ENCODE measurements around the gene NEK6. TPM values are rescaled to one million over a fixed set of nuclear protein-coding genes. Genes with fewer than 3 reads are reported as not detected.

NEK6 gene
- total and polyA plus RNA-seq, 9 of the 15 experiments (the other 6 are each of a cell fraction or from before 2014, with no cell fraction given) = 3.1 to 19.0 (median 8.4) TPM

DNA sequence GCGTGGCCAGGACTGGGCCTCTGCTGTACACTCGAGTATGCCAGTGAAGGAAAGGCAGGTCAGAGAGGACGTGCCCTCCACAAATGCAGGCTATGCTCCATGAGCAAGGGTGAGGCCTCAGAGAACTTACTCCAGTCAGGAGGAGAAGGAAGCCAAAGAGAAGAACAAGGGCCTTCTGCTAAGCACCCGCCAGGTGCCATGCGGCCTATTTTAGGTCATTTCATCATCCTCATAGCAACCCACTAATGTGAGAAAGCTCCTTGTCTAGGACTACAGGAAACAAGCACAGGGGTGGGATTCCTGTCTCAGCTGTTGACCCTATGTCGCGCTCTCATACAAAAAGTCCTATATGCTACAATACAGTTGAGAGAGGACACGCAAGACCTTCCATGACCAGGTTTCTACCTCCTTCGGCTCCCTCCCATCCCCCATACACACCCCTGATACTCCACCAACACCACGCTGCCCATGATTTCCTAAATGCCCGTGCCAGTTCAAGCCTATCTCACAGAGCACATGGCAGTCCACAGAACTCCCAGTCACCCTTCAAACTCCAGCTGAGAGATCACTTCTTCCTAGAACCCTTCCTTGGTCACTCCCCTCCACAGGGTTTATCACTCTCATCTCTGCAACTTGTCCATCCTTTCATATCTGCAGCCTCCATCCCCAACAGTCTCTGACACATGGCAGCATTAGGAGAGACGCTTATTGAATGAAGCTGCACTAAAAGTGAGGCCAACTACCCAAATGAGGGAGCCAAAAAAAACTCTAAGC, 130.7 kb downstream of the NEK6 start (continued):
- TF ChIP-seq RCOR1 (IDR thresholded peaks at IDR 0.05; ENCODE audit: borderline replicate concordance in 1 of 2, low read depth in 2 of 2, low read length in 2 of 2) (peak; percentile 16 to 96; a peak in 3 of 4 replicates), HNRNPUL1 (IDR thresholded peaks at IDR 0.05; ENCODE audit: low read length) (no peak), RREB1 (CRISPR knock-in tag; IDR thresholded peaks at IDR 0.05) (0 out of 2 replicates have a peak, but pooled peaks have one; percentile 62), MTF1 (CRISPR knock-in tag; IDR thresholded peaks at IDR 0.05; ENCODE audit: borderline replicate concordance) (no peak), TFE3 (CRISPR knock-in tag; IDR thresholded peaks at IDR 0.05) (no peak), SMAD4 (CRISPR knock-in tag; conservative IDR thresholded peaks at IDR 0.05) (peak; percentile 69), GATAD2A (IDR thresholded peaks at IDR 0.05) (peak; percentile 21; the same call in 1 of the 2 replicates), MTA2 (IDR thresholded peaks at IDR 0.05; ENCODE audit: low read depth) (peak; percentile 39; the same call in 1 of the 2 replicates), HSF4 (CRISPR knock-in tag; IDR thresholded peaks at IDR 0.05; ENCODE audit: borderline replicate concordance) (no peak), ESRRA (IDR thresholded peaks at IDR 0.05; ENCODE audit: borderline replicate concordance, low read depth) (no peak)
- TF ChIP-seq, protein P1, sequence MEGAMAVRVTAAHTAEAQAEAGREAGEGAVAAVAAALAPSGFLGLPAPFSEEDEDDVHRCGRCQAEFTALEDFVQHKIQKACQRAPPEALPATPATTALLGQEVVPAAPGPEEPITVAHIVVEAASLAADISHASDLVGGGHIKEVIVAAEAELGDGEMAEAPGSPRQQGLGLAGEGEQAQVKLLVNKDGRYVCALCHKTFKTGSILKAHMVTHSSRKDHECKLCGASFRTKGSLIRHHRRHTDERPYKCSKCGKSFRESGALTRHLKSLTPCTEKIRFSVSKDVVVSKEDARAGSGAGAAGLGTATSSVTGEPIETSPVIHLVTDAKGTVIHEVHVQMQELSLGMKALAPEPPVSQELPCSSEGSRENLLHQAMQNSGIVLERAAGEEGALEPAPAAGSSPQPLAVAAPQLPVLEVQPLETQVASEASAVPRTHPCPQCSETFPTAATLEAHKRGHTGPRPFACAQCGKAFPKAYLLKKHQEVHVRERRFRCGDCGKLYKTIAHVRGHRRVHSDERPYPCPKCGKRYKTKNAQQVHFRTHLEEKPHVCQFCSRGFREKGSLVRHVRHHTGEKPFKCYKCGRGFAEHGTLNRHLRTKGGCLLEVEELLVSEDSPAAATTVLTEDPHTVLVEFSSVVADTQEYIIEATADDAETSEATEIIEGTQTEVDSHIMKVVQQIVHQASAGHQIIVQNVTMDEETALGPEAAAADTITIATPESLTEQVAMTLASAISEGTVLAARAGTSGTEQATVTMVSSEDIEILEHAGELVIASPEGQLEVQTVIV (CRISPR knock-in tag; IDR thresholded peaks at IDR 0.05; ENCODE audit: borderline replicate concordance) = no peak
- TF ChIP-seq, protein P2, sequence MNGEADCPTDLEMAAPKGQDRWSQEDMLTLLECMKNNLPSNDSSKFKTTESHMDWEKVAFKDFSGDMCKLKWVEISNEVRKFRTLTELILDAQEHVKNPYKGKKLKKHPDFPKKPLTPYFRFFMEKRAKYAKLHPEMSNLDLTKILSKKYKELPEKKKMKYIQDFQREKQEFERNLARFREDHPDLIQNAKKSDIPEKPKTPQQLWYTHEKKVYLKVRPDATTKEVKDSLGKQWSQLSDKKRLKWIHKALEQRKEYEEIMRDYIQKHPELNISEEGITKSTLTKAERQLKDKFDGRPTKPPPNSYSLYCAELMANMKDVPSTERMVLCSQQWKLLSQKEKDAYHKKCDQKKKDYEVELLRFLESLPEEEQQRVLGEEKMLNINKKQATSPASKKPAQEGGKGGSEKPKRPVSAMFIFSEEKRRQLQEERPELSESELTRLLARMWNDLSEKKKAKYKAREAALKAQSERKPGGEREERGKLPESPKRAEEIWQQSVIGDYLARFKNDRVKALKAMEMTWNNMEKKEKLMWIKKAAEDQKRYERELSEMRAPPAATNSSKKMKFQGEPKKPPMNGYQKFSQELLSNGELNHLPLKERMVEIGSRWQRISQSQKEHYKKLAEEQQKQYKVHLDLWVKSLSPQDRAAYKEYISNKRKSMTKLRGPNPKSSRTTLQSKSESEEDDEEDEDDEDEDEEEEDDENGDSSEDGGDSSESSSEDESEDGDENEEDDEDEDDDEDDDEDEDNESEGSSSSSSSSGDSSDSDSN (IDR thresholded peaks at IDR 0.05; ENCODE audit: borderline replicate concordance in 1 of 2, low read depth in 2 of 2, low read length in 2 of 2) = no peak
- TF ChIP-seq, protein P3, sequence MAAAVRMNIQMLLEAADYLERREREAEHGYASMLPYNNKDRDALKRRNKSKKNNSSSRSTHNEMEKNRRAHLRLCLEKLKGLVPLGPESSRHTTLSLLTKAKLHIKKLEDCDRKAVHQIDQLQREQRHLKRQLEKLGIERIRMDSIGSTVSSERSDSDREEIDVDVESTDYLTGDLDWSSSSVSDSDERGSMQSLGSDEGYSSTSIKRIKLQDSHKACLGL (CRISPR knock-in tag; IDR thresholded peaks at IDR 0.05; ENCODE audit: borderline replicate concordance, poor library complexity, severe bottlenecking) = peak; percentile 8

All from K562 (cell line).